ENCODE data around the gene ACCSL.

DNA sequence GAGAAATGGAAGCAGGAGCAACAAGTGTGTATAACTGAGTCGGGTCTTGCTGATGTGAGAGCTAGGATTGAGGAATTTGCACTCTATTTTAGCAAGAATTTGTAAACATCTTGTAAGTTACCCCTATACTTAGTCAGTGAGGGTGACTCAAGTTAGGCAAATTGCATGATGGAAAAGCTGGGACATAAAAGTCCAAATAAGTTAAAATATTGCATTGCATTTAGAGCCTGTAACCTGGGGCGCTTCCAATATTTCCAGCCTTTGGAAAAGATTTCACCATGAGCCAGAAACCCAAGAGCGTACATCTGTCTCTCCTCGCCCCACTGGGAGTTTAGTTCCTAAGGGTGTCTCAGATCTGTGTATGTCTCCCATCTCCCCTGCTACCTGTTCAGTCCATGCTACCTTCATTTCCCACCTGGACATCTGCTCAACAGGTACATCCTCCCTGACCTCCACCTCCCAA is 37.0 kb upstream of the ACCSL start:
- TF ChIP-seq, protein P1, sequence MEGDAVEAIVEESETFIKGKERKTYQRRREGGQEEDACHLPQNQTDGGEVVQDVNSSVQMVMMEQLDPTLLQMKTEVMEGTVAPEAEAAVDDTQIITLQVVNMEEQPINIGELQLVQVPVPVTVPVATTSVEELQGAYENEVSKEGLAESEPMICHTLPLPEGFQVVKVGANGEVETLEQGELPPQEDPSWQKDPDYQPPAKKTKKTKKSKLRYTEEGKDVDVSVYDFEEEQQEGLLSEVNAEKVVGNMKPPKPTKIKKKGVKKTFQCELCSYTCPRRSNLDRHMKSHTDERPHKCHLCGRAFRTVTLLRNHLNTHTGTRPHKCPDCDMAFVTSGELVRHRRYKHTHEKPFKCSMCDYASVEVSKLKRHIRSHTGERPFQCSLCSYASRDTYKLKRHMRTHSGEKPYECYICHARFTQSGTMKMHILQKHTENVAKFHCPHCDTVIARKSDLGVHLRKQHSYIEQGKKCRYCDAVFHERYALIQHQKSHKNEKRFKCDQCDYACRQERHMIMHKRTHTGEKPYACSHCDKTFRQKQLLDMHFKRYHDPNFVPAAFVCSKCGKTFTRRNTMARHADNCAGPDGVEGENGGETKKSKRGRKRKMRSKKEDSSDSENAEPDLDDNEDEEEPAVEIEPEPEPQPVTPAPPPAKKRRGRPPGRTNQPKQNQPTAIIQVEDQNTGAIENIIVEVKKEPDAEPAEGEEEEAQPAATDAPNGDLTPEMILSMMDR (IDR thresholded peaks at IDR 0.05), result no peak
- no peak for TF ChIP-seq ZFX (IDR thresholded peaks at IDR 0.05; ENCODE audit: borderline replicate concordance)
